Mucosa of descending colon (tissue), 3 donors: ENCODE measurements around the gene EEF1G. TPM values are rescaled to one million over a fixed set of nuclear protein-coding genes. Genes with fewer than 3 reads are reported as not detected.

Experiments used
- ATAC-seq: fragments of 200-7000 bp; cut with Tn5 transposase; one replicate; pipeline ENCODE4 v1.9.1; 2020; ENCODE audit warnings: mild to moderate bottlenecking, moderate library complexity
- DNase-seq, 3 donors: peaks; one replicate each; pipeline ENCODE4 v3.0.0-alpha.2; 2020
- H3K36me3 ChIP-seq: fragments of 200-600 bp; one replicate; pipeline ENCODE4 v1.8.0; 2021; ENCODE audit warnings: low read depth, mild to moderate bottlenecking
- H3K4me1 ChIP-seq: fragments of 200-600 bp; one replicate; pipeline ENCODE4 v1.8.0; 2021; ENCODE audit warnings: low read depth, mild to moderate bottlenecking
- H3K4me3 ChIP-seq: fragments of 200-600 bp; one replicate; pipeline ENCODE4 v1.8.0; 2021; ENCODE audit warnings: mild to moderate bottlenecking
- H3K9me3 ChIP-seq: fragments of 200-600 bp; one replicate; pipeline ENCODE4 v1.8.0; 2021; ENCODE audit warnings: mild to moderate bottlenecking
- CTCF ChIP-seq: fragments of 200-600 bp; IDR thresholded peaks from one replicate; pipeline ENCODE4 v1.8.0; 2022; ENCODE audit warnings: antibody characterized with exemption, mild to moderate bottlenecking
- intact Hi-C, 2 donors: fragments of 100-400 bp; cut with DNase I in 1 of 2; cut with micrococcal nuclease in 1 of 2; formaldehyde crosslinking; loops; one replicate each; pipeline versions ENCODE4 v1.11.0 to v1.11.1; 2022; cut with DNase I, micrococcal nuclease
- total RNA-seq, 3 donors: library from RNA; stranded (reverse); fragmentation: NEBNext Ultra II Directional in 2 of 3; extraction: Animal tissue kit (Norgen Biotek cat#: 25700) in 2 of 3; gene quantifications; one replicate each; pipeline versions ENCODE4 v1.2.1 to v1.2.4, GENCODE V29; 2021 to 2023
- donor health status: DM: no; HTN: no; CAD: no; lungs with moderate emphysema.
- donor health status: DM: no; HTN: no; CAD: no.
- donor health status: DM: no; HTN: yes; CAD: no.

Gene EEF1G
- total RNA-seq, 3 donors from 2014 or later, result 1,059 to 1,365 (median 1,164) TPM

GRCh38 chr11:62610814-62611704, 37.4 kb upstream of the EEF1G start:
- peak in 1 of 3 donors; percentile 52 for DNase-seq
- Histone ChIP-seq H3K9me3 (no peaks in the 10 kb centered on the region), H3K36me3 (no peaks in the 10 kb centered on the region), H3K4me3 (no peak overlapping the region), H3K4me1 (peaks cover 14% of the 10 kb centered on the region)
- no peak for TF ChIP-seq CTCF
- intact Hi-C loops, result no loop called here
- ATAC-seq, result no peak

- intact Hi-C loops, result no loop called here
- DNase-seq (no peak), ATAC-seq (no peak)
- H3K36me3 ChIP-seq, result no peaks in the 10 kb centered on the region
- no peaks in the 10 kb centered on the region for H3K9me3 ChIP-seq
- TF ChIP-seq CTCF, result no peak
- H3K4me1 ChIP-seq, result peaks cover 14% of the 10 kb centered on the region
- H3K4me3 ChIP-seq, result no peak overlapping the region
These were observed 36.7 kb upstream of the EEF1G start for GRCh38 chr11:62610403-62610802.

- no peaks in the 10 kb centered on the region for H3K36me3 ChIP-seq
These were observed 35.1 kb upstream of the EEF1G start for GRCh38 chr11:62608776-62609175.

GRCh38 chr11:62607714-62608113, 34.0 kb upstream of the EEF1G start:
- ATAC-seq, result no peak
- Histone ChIP-seq H3K9me3 (no peaks in the 10 kb centered on the region), H3K4me1 (peaks cover 18% of the 10 kb centered on the region), H3K4me3 (no peak overlapping the region), H3K36me3 (no peaks in the 10 kb centered on the region)
- no peak for DNase-seq
- TF ChIP-seq CTCF, result no peak
- intact Hi-C loops, result no loop called here

More at GRCh38 chr11:62608776-62609175, 35.1 kb upstream of the EEF1G start:
- Histone ChIP-seq H3K4me3 (no peak overlapping the region), H3K9me3 (no peaks in the 10 kb centered on the region), H3K4me1 (peaks cover 14% of the 10 kb centered on the region)
- no peak for DNase-seq
- ATAC-seq, result no peak
- intact Hi-C loops, result no loop called here
- TF ChIP-seq CTCF, result no peak

GRCh38 chr11:62605902-62606301, 32.2 kb upstream of the EEF1G start:
- H3K36me3 ChIP-seq, result no peaks in the 10 kb centered on the region
- no peak for ATAC-seq
- intact Hi-C loops, result no loop called here

More at GRCh38 chr11:62605902-62606301, 32.2 kb upstream of the EEF1G start:
- no peak overlapping the region for H3K4me3 ChIP-seq
- no peak for DNase-seq
- H3K9me3 ChIP-seq, result no peaks in the 10 kb centered on the region
- TF ChIP-seq CTCF, result no peak
- H3K4me1 ChIP-seq, result peaks cover 12% of the 10 kb centered on the region
